Choroid plexus epithelial cell (primary cell): ENCODE data around the gene AMACR.
A peak's percentile ranks its signal among the peaks of the same experiment; 100 is the strongest.

Source experiments
- DNase-seq: peaks from one replicate; pipeline ENCODE4 v3.0.0-alpha.2; 2010; ENCODE audit warnings: low read depth
- H3K4me3 ChIP-seq: 2 replicates; pipeline ENCODE4 v1.5.1; 2011; ENCODE audit warnings: low read depth, mild to moderate bottlenecking, control low read depth, low read length, moderate library complexity
- TF ChIP-seq, protein P1 (sequence below): conservative IDR thresholded peaks from 2 replicates; pipeline ENCODE4 v1.5.1; 2011; ENCODE audit warnings: low read depth, mild to moderate bottlenecking, control low read depth, inconsistent platforms, low read length, moderate library complexity

The AMACR gene

DNA sequence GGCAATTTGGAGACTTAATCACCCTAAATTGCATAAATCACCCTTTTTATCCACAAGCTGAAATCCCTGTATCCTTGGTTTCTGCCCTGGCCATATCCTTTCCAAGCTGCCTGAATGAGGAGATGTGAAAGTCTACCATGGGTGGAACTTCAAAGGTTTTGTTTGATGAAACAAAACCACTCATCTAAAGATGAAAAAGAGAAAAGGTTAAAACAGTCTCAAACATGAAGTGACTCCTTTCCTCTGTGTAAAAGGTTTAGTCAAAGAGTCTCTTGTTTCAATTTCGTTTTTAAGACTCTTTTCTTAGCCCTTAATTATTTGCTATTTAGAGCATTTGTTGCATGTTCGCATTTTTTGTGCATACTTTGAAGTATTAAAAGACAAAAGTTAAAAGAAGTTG is 34.6 kb downstream of the AMACR start:
- TF ChIP-seq, protein P1, sequence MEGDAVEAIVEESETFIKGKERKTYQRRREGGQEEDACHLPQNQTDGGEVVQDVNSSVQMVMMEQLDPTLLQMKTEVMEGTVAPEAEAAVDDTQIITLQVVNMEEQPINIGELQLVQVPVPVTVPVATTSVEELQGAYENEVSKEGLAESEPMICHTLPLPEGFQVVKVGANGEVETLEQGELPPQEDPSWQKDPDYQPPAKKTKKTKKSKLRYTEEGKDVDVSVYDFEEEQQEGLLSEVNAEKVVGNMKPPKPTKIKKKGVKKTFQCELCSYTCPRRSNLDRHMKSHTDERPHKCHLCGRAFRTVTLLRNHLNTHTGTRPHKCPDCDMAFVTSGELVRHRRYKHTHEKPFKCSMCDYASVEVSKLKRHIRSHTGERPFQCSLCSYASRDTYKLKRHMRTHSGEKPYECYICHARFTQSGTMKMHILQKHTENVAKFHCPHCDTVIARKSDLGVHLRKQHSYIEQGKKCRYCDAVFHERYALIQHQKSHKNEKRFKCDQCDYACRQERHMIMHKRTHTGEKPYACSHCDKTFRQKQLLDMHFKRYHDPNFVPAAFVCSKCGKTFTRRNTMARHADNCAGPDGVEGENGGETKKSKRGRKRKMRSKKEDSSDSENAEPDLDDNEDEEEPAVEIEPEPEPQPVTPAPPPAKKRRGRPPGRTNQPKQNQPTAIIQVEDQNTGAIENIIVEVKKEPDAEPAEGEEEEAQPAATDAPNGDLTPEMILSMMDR = no peak
- DNase-seq = no peak

DNA sequence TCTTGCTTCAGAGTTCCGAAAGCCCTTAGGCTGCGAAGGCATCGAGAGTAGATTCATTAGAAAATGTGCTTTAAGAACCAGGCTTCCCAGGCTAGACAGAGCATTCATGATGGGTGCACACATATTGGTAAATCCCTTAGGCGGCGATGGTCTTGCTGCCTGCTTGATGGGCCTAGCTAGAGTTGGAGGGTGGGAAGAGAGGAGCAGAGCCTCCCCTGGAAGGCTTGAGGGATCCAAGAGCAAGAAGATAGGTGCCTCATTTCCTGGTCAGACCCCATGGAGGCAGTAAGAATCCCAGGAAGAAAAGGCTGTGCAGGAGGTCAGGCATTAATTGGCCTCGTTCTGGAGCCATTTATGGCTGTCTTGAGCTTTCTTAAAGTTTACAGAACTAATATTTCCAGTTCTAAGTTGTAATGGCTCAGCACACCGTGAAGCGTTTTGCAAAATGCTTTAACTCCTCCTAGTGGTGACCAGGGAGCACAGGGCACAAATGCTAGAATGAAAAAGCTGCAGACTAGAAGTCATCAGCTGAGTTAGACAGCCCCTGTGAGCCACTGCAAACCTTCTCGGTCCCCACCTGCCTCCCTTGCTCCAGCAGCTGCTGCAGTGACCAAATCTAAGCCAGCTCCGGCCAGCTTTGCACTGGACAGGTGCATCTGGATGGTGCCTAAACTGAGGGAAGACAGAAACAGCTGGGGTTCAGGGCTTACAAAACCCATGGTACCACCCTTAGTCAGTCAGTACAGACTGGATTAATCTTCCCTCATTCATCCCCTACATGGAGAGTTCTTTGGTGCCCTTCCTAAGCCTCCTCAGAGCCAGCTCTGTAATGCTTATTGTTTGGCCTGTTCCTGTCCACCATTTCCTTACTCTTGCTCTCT is 38.0 kb downstream of the AMACR start:
- TF ChIP-seq, protein P1 = peak; percentile 97
- H3K4me3 ChIP-seq = no peak overlapping the region
- DNase-seq = peak; percentile 87

More for the DNA sequence above, 34.6 kb downstream of the AMACR start:
- H3K4me3 ChIP-seq = no peak overlapping the region

DNA sequence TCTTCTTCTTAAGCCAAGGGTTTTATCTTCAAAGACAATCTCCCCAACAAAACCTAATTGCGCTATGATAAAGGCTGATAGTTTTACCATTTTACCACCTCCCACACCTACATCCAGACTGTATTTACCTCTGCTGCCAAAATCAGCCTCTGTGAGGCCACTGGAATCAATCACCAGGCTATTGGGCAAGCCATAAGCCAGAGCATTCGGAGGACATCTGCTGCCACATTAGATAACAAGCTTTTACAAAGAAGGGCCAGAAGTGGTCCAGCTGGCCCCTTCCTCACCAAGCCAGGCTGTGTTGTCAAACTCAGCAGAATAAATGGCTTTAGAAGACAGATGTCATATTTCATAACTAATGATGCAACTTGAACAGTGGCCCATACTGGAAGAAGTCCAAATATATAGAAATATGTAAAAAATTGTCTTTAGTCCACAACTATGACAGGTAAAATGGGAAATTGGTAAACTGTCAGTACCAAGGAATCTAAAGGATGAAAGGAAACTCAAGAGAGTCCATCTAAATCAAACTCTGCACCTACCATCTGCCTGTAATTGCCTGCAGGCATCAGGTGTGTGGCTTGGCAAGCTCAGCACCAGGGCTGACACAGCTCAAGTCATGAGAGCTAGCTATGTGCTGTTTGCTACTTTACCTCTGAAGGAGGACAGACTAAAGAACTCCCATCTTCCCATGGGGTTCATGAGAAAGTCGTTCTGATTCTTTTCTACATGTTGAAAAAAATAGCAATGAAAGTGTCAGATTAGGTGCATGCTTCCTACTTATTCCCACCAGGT is 39.4 kb downstream of the AMACR start:
- no peak overlapping the region for H3K4me3 ChIP-seq
- TF ChIP-seq, protein P1 = no peak
- peak; percentile 4 for DNase-seq

DNA sequence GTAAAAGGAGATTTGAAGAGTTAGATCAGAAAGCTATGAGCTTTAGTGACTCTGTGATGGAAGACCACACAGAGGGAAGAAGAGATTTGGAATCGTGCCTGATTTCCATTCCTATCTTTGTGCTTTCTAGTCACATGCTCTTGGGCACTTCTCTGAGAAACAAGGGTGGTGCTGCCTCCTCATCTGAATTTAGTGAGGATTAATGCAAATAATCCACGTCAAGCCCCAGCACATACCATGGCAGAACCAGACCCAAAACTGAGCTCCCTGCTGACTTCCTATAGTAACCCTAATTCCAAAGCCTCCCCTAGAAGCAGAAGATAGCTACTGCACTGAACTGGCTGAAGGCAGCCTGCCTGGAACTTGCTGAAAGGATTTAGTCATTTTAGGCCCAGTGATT is 41.0 kb downstream of the AMACR start:
- peak; percentile 5 for DNase-seq
- TF ChIP-seq, protein P1 = no peak

DNA sequence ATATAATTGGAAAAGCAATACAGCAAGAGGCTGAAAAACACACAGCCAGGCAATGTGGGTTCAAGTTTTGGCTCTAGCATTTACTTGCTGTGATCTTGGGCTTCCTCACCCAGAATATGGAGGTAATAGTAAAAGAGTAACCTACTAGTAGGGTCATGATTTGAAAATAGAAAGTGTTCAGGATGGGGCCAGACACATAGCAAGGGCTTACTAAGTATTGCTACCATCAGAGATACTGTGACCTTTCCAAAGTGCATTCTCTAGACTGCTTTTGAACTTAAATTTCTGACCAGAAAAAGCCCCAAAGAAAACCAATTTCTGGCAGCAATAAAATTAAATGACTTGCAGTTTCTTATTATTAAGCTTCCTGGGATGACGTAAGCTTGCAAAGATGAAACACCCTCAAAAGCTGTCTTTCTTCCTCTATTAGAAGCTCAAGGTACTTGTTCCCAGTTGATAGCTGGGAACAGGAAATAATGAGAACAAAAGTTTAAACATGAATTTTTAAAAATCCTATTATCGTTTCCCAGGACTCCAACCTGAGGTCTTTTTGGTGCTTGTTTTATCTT is 43.6 kb downstream of the AMACR start:
- H3K4me3 ChIP-seq = no peak overlapping the region
- no peak for DNase-seq
- TF ChIP-seq, protein P1 = no peak

More for the DNA sequence above, 41.0 kb downstream of the AMACR start:
- no peak overlapping the region for H3K4me3 ChIP-seq

DNA sequence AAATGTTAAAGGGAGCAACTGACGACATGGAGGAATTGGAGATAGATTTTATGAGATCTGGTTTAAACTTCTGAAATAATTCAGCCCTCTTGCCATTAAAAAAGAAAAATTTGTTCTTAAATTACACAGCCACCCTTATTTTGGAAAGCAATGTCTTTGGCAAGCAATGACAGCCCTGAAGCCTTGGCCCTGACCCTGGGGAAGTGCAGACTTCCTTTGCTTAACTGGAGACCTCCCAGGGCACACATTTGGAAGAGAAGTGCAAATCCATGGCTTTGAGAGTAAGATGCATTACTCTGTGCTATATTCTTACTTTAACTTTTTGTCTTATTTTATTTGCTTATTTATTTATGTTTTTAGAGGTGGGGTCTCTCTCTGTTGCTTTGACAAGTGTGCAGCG is 49.7 kb downstream of the AMACR start:
- H3K4me3 ChIP-seq = no peak overlapping the region
- DNase-seq = no peak
- TF ChIP-seq, protein P1 = no peak
